ENCODE results near the gene MBD1. TPM values are rescaled to one million over a fixed set of nuclear protein-coding genes. Genes with fewer than 3 reads are reported as not detected.
A peak's percentile ranks its signal among the peaks of the same experiment; 100 is the strongest.

The MBD1 gene
- total and polyA plus RNA-seq, 10 of the 15 experiments (the other 5 are each of a cell fraction or from before 2014, with no cell fraction given), result 8.4 to 97.7 (median 59.9) TPM

GRCh38 chr18:50297621-50298442 lies 16.5 kb upstream of the MBD1 start:
- Histone ChIP-seq H3K4me3 (peak overlapping the region; percentile 56; the same call in 1 of the 2 replicates), H3K27me3 (replicated peaks in 1 of 2; ENCODE audit: control insufficient read depth in 2 of 2, insufficient read depth in 2 of 2, low read length in 1 of 2) (no peaks in the 10 kb centered on the region; a peak in 1 of 4 replicates), H3K27ac (ENCODE audit: control insufficient read depth, insufficient read depth) (no peak overlapping the region), H4K20me1 (ENCODE audit: control insufficient read depth, insufficient read depth) (no peaks in the 10 kb centered on the region), H3K4me2 (ENCODE audit: control insufficient read depth, insufficient read depth) (peak overlapping the region; percentile 62), H3K9ac (ENCODE audit: control insufficient read depth, insufficient read depth, low read length) (no peak overlapping the region), H3K79me2 (ENCODE audit: control insufficient read depth, insufficient read depth, low read length) (no peaks in the 10 kb centered on the region), H3K36me3 (ENCODE audit: control insufficient read depth in 2 of 2, insufficient read depth in 2 of 2, low read length in 1 of 2) (no peaks in the 10 kb centered on the region), H3K9me3 (replicated peaks; ENCODE audit: control insufficient read depth, insufficient read depth, low read length) (peaks cover 2% of the 10 kb centered on the region; the same call in 2 of the 3 replicates), H3K4me1 (ENCODE audit: control insufficient read depth, insufficient read depth, low read length) (peaks cover 7% of the 10 kb centered on the region), H2AFZ (ENCODE audit: control insufficient read depth, low read depth, low read length) (peak overlapping the region; percentile 39)
- ChIA-PET SMC1A (ENCODE audit: uncharacterized antibody, unreplicated experiment) (interaction anchor here (1.0 to 2.1 kb wide), 11 partner anchors 9 to 60 kb away, joined by 3 to 10 read pairs (median 4); no protein-coding TSS in a partner anchor), CTCF (interaction anchor here (1.0 to 1.7 kb wide), 4 partner anchors 9 to 59 kb away, joined by 3 to 8 read pairs (median 5); no protein-coding TSS in a partner anchor), RAD21 (ENCODE audit: unreplicated experiment) (interaction anchor here (0.7 to 1.3 kb wide), 7 partner anchors 9 to 59 kb away, joined by 3 to 10 read pairs (median 3); partner anchors contain the start of gene MBD1), POLR2A (interaction anchor here (1.0 to 1.8 kb wide), 4 partner anchors 10 to 60 kb away, joined by 3 to 6 read pairs (median 4); no protein-coding TSS in a partner anchor)
- in situ Hi-C loops (cut with MboI) (loop anchor here (25.0 kb wide), 2 partner anchors 1361 to 1486 kb away; no protein-coding TSS in a partner anchor), intact Hi-C loops (cut with micrococcal nuclease; ENCODE audit: unreplicated experiment) (no loop called here)
- FAIRE-seq (no peak), ATAC-seq (peak; percentile 100), DNase-seq (ENCODE audit: low read depth, low spot score) (peak; percentile 69)
- no TSS peak for BruUV-seq (replicated peaks)
- WGBS (ENCODE audit: insufficient coverage, insufficient replicate concordance, low lambda C conversion rate, missing lambda C conversion rate), result 19% methylated on average over 28 of the region's 28 CpGs
- TF ChIP-seq PML (IDR thresholded peaks at IDR 0.05; ENCODE audit: low read length), result no peak
- TF ChIP-seq TCF7 (IDR thresholded peaks at IDR 0.05; ENCODE audit: borderline replicate concordance), result no peak
- TF ChIP-seq ZSCAN29 (IDR thresholded peaks at IDR 0.05), result no peak
- TF ChIP-seq EGR1 (IDR thresholded peaks at IDR 0.05; ENCODE audit: borderline replicate concordance in 1 of 2, low read depth in 2 of 2, low read length in 2 of 2), result no peak
- no peak for TF ChIP-seq KAT2A (conservative IDR thresholded peaks at IDR 0.05; ENCODE audit: control insufficient read depth, low read depth, low read length)
- TF ChIP-seq FOS (IDR thresholded peaks at IDR 0.05; ENCODE audit: borderline replicate concordance, extremely low read depth, insufficient read length), result no peak
- TF ChIP-seq POLR2AphosphoS2 (IDR thresholded peaks at IDR 0.05; ENCODE audit: low read depth, low read length), result no peak
- TF ChIP-seq MEF2A (IDR thresholded peaks at IDR 0.05; ENCODE audit: insufficient read depth, low read depth, low read length), result no peak
- no peak for TF ChIP-seq JUND (IDR thresholded peaks at IDR 0.05; ENCODE audit: low read depth, low read length)
- TF ChIP-seq IKZF1 (conservative IDR thresholded peaks at IDR 0.05), result peak; percentile 41; the same call in 1 of the 2 replicates
- 0 out of 2 replicates have a peak, but pooled peaks have one; percentile 27 for TF ChIP-seq CHD2 (IDR thresholded peaks at IDR 0.05; ENCODE audit: borderline replicate concordance, low read depth, low read length)
- no peak for TF ChIP-seq ESRRA (IDR thresholded peaks at IDR 0.05; ENCODE audit: low read length)
- TF ChIP-seq BMI1 (IDR thresholded peaks at IDR 0.05; ENCODE audit: borderline replicate concordance), result peak; percentile 95
- no peak for TF ChIP-seq MYC (IDR thresholded peaks at IDR 0.05; ENCODE audit: insufficient read depth, insufficient read length, insufficient replicate concordance, low read length, severe bottlenecking)
- TF ChIP-seq TCF12 (IDR thresholded peaks at IDR 0.05; ENCODE audit: low read depth, low read length), result 0 out of 2 replicates have a peak, but pooled peaks have one; percentile 7
- peak; percentile 86 for TF ChIP-seq GABPA (IDR thresholded peaks at IDR 0.05; ENCODE audit: low read depth)
- TF ChIP-seq, protein P1, sequence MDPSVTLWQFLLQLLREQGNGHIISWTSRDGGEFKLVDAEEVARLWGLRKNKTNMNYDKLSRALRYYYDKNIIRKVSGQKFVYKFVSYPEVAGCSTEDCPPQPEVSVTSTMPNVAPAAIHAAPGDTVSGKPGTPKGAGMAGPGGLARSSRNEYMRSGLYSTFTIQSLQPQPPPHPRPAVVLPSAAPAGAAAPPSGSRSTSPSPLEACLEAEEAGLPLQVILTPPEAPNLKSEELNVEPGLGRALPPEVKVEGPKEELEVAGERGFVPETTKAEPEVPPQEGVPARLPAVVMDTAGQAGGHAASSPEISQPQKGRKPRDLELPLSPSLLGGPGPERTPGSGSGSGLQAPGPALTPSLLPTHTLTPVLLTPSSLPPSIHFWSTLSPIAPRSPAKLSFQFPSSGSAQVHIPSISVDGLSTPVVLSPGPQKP (IDR thresholded peaks at IDR 0.05; ENCODE audit: low read depth, low read length), result peak; percentile 91
- TF ChIP-seq, protein P2, sequence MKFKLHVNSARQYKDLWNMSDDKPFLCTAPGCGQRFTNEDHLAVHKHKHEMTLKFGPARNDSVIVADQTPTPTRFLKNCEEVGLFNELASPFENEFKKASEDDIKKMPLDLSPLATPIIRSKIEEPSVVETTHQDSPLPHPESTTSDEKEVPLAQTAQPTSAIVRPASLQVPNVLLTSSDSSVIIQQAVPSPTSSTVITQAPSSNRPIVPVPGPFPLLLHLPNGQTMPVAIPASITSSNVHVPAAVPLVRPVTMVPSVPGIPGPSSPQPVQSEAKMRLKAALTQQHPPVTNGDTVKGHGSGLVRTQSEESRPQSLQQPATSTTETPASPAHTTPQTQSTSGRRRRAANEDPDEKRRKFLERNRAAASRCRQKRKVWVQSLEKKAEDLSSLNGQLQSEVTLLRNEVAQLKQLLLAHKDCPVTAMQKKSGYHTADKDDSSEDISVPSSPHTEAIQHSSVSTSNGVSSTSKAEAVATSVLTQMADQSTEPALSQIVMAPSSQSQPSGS (IDR thresholded peaks at IDR 0.05; ENCODE audit: low read length), result no peak
- no peak for TF ChIP-seq SMARCA5 (IDR thresholded peaks at IDR 0.05)
- TF ChIP-seq NFYB (IDR thresholded peaks at IDR 0.05; ENCODE audit: insufficient read depth, low read depth, low read length), result no peak
- no peak for TF ChIP-seq MYB (IDR thresholded peaks at IDR 0.05; ENCODE audit: borderline replicate concordance, low read depth, low read length)
- TF ChIP-seq HCFC1 (IDR thresholded peaks at IDR 0.05; ENCODE audit: low read length), result peak; percentile 48; the same call in 1 of the 2 replicates

Data from GM12878 (cell line).